Large intestine (tissue), 3 donors: ENCODE data around the gene TOP3B. TPM values are rescaled to one million over a fixed set of nuclear protein-coding genes. Genes with fewer than 3 reads are reported as not detected.

Experiments used
- DNase-seq, 2 donors: peaks; one replicate each; pipeline versions ENCODE4 v3.0.0 to v3.0.0-alpha.2; 2013
- H3K27ac ChIP-seq: one replicate; pipeline ENCODE4 v1.5.1; 2013; ENCODE audit warnings: low read length
- H3K27me3 ChIP-seq: 2 replicates; pipeline ENCODE4 v1.6.1; 2013; ENCODE audit warnings: low read length; ENCODE audit not compliant: control insufficient read depth, insufficient read depth
- H3K36me3 ChIP-seq: 2 replicates; pipeline ENCODE4 v1.6.1; 2013; ENCODE audit warnings: low read length; ENCODE audit not compliant: control insufficient read depth, insufficient read depth
- H3K4me1 ChIP-seq: one replicate; pipeline ENCODE4 v1.6.1; 2013; ENCODE audit warnings: low read length; ENCODE audit not compliant: control insufficient read depth, insufficient read depth
- H3K4me3 ChIP-seq: one replicate; pipeline ENCODE4 v1.5.1; 2013; ENCODE audit warnings: low read length
- H3K9me3 ChIP-seq: one replicate; pipeline ENCODE4 v1.6.1; 2013; ENCODE audit warnings: mild to moderate bottlenecking, low read depth, low read length, moderate library complexity; ENCODE audit not compliant: control insufficient read depth
- WGBS: methylation state at CpG from one replicate; pipeline ENCODE4 v1.1.5; 2013; ENCODE audit warnings: low lambda C conversion rate; ENCODE audit not compliant: insufficient coverage; 5-methylcytosine and 5-hydroxymethylcytosine counted together
- polyA plus RNA-seq: library from polyadenylated mRNA; unstranded; fragments of 120-200 nt; gene quantifications from one replicate; pipeline ENCODE4 v1.2.1, GENCODE V29; 2013

The TOP3B gene
- polyA plus RNA-seq, 1 donor: 32.3 TPM

- H3K27ac ChIP-seq: no peak overlapping the region
- DNase-seq: no peak
- no CpG with 5 or more reads among the region's 7 CpGs for WGBS
- no peaks in the 10 kb centered on the region for H3K27me3 ChIP-seq
- no peaks in the 10 kb centered on the region for H3K4me1 ChIP-seq
- no peak overlapping the region for H3K4me3 ChIP-seq
- H3K36me3 ChIP-seq: peaks cover 8% of the 10 kb centered on the region
- H3K9me3 ChIP-seq: no peaks in the 10 kb centered on the region
Measured at GRCh38 chr22:21980547-21980946, 2.0 kb downstream of the TOP3B start.

- H3K4me3 ChIP-seq: no peak overlapping the region
- no peak overlapping the region for H3K27ac ChIP-seq
- no peak for DNase-seq
- no peaks in the 10 kb centered on the region for H3K4me1 ChIP-seq
- H3K9me3 ChIP-seq: no peaks in the 10 kb centered on the region
- H3K27me3 ChIP-seq: no peaks in the 10 kb centered on the region
- peaks cover 26% of the 10 kb centered on the region for H3K36me3 ChIP-seq
- no CpG with 5 or more reads among the region's 11 CpGs for WGBS
Measured at GRCh38 chr22:21978564-21979386, 3.8 kb downstream of the TOP3B start.

GRCh38 chr22:21977814-21978213, 4.8 kb downstream of the TOP3B start:
- Histone ChIP-seq H3K4me3 (no peak overlapping the region), H3K36me3 (peaks cover 35% of the 10 kb centered on the region), H3K27me3 (no peaks in the 10 kb centered on the region), H3K4me1 (no peaks in the 10 kb centered on the region), H3K27ac (no peak overlapping the region), H3K9me3 (no peaks in the 10 kb centered on the region)
- DNase-seq: no peak
- WGBS: no CpG with 5 or more reads among the region's 1 CpG

- no peak overlapping the region for H3K4me3 ChIP-seq
- no peak overlapping the region for H3K27ac ChIP-seq
- no CpG with 5 or more reads among the region's 5 CpGs for WGBS
- no peak for DNase-seq
- H3K27me3 ChIP-seq: no peaks in the 10 kb centered on the region
- H3K36me3 ChIP-seq: peaks cover 49% of the 10 kb centered on the region
- H3K4me1 ChIP-seq: no peaks in the 10 kb centered on the region
- no peaks in the 10 kb centered on the region for H3K9me3 ChIP-seq
Measured at GRCh38 chr22:21975854-21976345, 6.7 kb downstream of the TOP3B start.

GRCh38 chr22:21975273-21975672, 7.3 kb downstream of the TOP3B start:
- Histone ChIP-seq H3K27ac (no peak overlapping the region), H3K36me3 (peaks cover 55% of the 10 kb centered on the region), H3K4me3 (no peak overlapping the region), H3K9me3 (no peaks in the 10 kb centered on the region), H3K4me1 (no peaks in the 10 kb centered on the region), H3K27me3 (no peaks in the 10 kb centered on the region)
- 100% methylated on average over 1 of the region's 5 CpGs for WGBS
- no peak for DNase-seq

GRCh38 chr22:21974058-21974649, 8.4 kb downstream of the TOP3B start:
- WGBS: no CpG with 5 or more reads among the region's 12 CpGs
- Histone ChIP-seq H3K9me3 (no peaks in the 10 kb centered on the region), H3K4me3 (no peak overlapping the region), H3K27me3 (no peaks in the 10 kb centered on the region), H3K36me3 (peaks cover 59% of the 10 kb centered on the region), H3K4me1 (no peaks in the 10 kb centered on the region), H3K27ac (no peak overlapping the region)
- DNase-seq: no peak

- WGBS: no CpG with 5 or more reads among the region's 6 CpGs
- H3K9me3 ChIP-seq: no peaks in the 10 kb centered on the region
- H3K4me1 ChIP-seq: no peaks in the 10 kb centered on the region
- H3K4me3 ChIP-seq: no peak overlapping the region
- DNase-seq: no peak
- H3K36me3 ChIP-seq: peaks cover 69% of the 10 kb centered on the region
- H3K27ac ChIP-seq: no peak overlapping the region
- H3K27me3 ChIP-seq: no peaks in the 10 kb centered on the region
Measured at GRCh38 chr22:21972806-21973205, 9.8 kb downstream of the TOP3B start.

- no peak overlapping the region for H3K4me3 ChIP-seq
- no peak for DNase-seq
- H3K9me3 ChIP-seq: no peaks in the 10 kb centered on the region
- WGBS: no CpG with 5 or more reads among the region's 7 CpGs
- H3K4me1 ChIP-seq: no peaks in the 10 kb centered on the region
- H3K27ac ChIP-seq: no peak overlapping the region
- H3K36me3 ChIP-seq: peaks cover 74% of the 10 kb centered on the region
- no peaks in the 10 kb centered on the region for H3K27me3 ChIP-seq
Measured at GRCh38 chr22:21972293-21972779, 10.3 kb downstream of the TOP3B start.

GRCh38 chr22:21971858-21972275, 10.7 kb downstream of the TOP3B start:
- Histone ChIP-seq H3K36me3 (peaks cover 79% of the 10 kb centered on the region), H3K4me3 (no peak overlapping the region)

GRCh38 chr22:21970800-21971617, 11.6 kb downstream of the TOP3B start:
- no peaks in the 10 kb centered on the region for H3K27me3 ChIP-seq
- no peaks in the 10 kb centered on the region for H3K9me3 ChIP-seq
- H3K27ac ChIP-seq: no peak overlapping the region
- WGBS: no CpG with 5 or more reads among the region's 18 CpGs
- H3K4me3 ChIP-seq: no peak overlapping the region
- H3K36me3 ChIP-seq: peaks cover 87% of the 10 kb centered on the region
- no peaks in the 10 kb centered on the region for H3K4me1 ChIP-seq
- no peak for DNase-seq

More at GRCh38 chr22:21971858-21972275, 10.7 kb downstream of the TOP3B start:
- Histone ChIP-seq H3K4me1 (no peaks in the 10 kb centered on the region), H3K27ac (no peak overlapping the region), H3K9me3 (no peaks in the 10 kb centered on the region), H3K27me3 (no peaks in the 10 kb centered on the region)
- DNase-seq: no peak
- 100% methylated on average over 1 of the region's 7 CpGs for WGBS
